Measurements from ENCODE around the gene IP6K2. TPM values are rescaled to one million over a fixed set of nuclear protein-coding genes. Genes with fewer than 3 reads are reported as not detected.
"Not testable (repeated sequence)": the region's sequence is repeated elsewhere in the genome, so short reads cannot be mapped to it uniquely, and the experiment has no call there.

The IP6K2 gene
- 100 to 1,000 TPM; 112 to 128 TPM for total RNA-seq
- long read RNA-seq, transcript IP6K2-201 (6 exons, 1,775 nt): major isoform, 24 of 80 reads
- long read RNA-seq, partial matches to known transcripts: 22 of 80 reads
- long read RNA-seq, other reads (novel, unspliced or antisense): 28 of 80 reads

- ATAC-seq (peak; percentile 93), DNase-seq (peak; percentile 99 to 100)
- intact Hi-C loops (cut with DNase I, micrococcal nuclease): no loop called here
Observed at GRCh38 chr3:48716982-48717746, at the start of gene IP6K2. IP6K2 (minus strand) TSS chr3:48717221; CDS start chr3:48695291, 21,930 bp downstream.

GRCh38 chr3:48765376-48765775 lies 48.4 kb upstream of the IP6K2 start:
- no peak for DNase-seq
- intact Hi-C loops (cut with DNase I, micrococcal nuclease): no loop called here
- peak; percentile 83 for ATAC-seq

DNA sequence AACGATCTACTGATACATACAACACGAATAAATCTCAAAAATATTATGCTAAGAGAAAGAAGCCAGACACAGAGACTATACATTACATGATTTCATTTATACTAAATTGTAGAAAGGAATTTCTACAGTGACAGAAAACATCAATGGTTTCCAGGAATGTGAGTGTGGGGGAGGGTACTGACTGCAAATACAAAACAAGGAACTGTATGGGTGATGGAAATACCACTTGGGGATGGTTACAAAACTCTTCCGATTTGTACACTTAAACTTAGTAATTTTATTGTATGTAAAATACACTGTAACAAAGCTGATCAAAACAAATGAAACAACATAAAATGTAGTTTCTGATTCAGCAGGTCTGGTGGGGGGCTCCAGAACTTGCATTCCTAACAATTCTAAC lies 45.8 kb upstream of the IP6K2 start:
- no peak for ATAC-seq
- DNase-seq: no peak
- intact Hi-C loops (cut with DNase I, micrococcal nuclease): no loop called here

DNA sequence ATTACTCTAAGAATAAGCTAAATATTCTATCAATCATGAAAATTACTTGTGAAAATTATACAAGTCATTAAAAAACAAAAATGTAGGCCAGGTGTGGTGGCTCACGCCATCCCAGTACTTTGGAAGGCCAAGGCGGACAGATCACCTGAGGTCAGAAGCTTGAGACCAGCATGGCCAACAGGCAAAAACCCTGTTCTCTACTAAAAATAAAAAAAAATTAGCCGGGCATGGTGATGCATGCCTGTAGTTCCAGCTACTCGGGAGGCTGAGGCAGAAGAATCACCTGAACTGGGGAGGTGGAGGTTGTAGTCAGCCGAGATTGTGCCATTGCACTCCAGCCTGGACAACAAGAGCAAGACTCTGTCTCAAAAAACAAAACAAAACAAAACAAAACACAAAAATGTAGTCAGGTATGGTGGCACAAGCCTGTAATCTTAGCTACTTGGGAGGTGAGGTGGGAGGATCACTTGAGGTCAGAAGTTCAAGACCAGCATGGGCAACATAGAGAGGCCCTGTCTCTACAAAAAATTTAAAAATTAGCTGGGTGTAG lies 43.0 kb upstream of the IP6K2 start:
- ATAC-seq; intact Hi-C loops (cut with DNase I, micrococcal nuclease); DNase-seq: not testable (repeated sequence)

DNA sequence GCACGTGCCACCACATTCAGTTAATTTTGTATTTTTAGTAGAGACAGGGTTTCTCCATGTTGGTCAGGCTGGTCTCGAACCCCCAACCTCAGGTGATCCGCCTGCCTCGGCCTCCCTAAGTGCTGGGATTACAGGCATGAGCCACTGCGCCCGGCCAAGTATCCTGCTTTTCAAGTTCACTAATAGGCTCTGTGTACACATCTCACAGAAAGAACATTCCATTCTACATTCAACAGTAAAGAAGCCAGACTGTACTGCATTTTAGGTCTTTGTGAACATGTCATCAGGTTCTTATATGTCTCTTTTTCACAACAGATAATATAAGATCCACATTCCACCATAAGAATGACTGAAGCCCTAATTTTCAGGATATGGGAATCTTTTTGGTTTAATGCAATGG lies 42.5 kb upstream of the IP6K2 start:
- ATAC-seq; DNase-seq; intact Hi-C loops (cut with DNase I, micrococcal nuclease): not testable (repeated sequence)

DNA sequence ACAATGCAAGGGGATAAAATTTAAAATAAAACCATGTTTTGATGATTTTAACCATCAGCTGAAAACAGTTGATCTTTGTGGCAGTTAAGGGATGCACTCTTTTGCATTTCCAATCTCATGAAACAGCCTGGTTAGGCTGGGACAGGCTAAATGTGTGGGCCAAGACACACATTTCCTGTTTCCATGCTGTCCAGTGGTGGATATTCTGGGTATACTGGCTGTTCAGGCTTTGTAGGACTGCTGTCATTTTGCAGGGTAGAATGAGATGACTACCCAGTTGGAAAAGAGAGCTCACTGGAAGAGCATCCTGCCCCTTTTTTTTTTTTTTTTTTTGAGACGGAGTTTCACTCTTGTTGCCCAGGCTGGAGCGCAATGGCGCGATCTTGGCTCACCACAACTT lies 42.0 kb upstream of the IP6K2 start:
- DNase-seq: no peak
- ATAC-seq: no peak
- intact Hi-C loops (cut with DNase I, micrococcal nuclease): no loop called here

- ATAC-seq: no peak
- intact Hi-C loops (cut with DNase I, micrococcal nuclease): no loop called here
- DNase-seq: no peak
Observed at GRCh38 chr3:48756640-48757039, 39.6 kb upstream of the IP6K2 start.

- DNase-seq: no peak
- ATAC-seq: peak; percentile 13
- intact Hi-C loops (cut with DNase I, micrococcal nuclease): no loop called here
Observed at GRCh38 chr3:48750856-48751255, 33.8 kb upstream of the IP6K2 start.

DNA sequence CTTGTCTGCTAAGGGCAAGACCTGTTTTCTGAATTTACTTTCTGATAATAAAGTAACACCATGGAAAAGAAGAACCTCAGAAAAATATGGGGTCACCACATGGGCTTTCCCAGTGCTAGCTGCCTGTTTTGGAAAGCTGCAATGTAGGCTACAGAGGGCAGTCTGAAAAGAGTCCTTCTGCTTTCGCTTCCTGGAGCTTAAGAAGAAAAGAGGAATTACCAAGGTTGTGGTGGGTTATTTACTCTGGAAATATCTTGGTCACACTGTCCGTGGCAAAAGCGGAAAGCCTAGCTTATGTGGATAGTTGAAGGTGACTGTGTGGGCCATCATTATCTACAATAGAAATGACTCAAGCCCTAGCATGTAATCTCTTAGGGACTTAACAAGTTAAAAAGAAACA lies 31.7 kb upstream of the IP6K2 start:
- ATAC-seq (peak; percentile 11), DNase-seq (no peak)
- intact Hi-C loops (cut with DNase I, micrococcal nuclease): no loop called here

- DNase-seq (no peak), ATAC-seq (no peak)
- intact Hi-C loops (cut with DNase I, micrococcal nuclease): no loop called here
Observed at GRCh38 chr3:48747706-48748105, 30.7 kb upstream of the IP6K2 start.

DNA sequence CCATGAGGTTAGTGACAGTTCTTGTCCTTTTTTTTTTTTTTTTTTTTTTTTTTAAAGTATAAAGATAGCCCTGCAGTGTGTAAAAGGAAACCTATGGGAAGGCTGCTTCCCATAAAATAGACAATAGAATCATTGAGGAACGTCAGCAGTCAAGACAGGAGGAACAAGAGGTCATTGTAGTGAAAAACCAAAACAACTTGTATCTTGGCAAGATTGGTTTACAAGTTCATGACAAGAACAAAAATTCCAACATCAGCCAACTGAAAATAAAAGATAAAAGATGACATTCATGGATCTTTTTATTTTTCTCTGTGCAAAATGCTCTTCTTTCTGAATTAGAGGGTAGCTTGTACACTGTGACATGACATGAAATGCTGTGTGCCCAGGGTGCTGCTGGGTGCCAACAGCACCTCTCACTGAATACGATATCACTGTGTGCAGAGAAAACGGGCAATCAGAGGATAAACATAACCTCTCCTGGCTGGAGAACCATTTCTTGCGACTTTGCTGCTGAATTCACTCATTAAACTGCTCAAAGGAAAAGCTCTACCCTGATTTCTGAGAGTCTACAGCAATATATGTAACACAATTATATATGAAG lies 30.1 kb upstream of the IP6K2 start:
- intact Hi-C loops (cut with DNase I, micrococcal nuclease): no loop called here
- peak; percentile 59 for ATAC-seq
- no peak for DNase-seq

- ATAC-seq (no peak), DNase-seq (no peak)
- intact Hi-C loops (cut with DNase I, micrococcal nuclease): no loop called here
Observed at GRCh38 chr3:48743773-48744172, 26.8 kb upstream of the IP6K2 start.

- intact Hi-C loops (cut with DNase I, micrococcal nuclease); ATAC-seq; DNase-seq: not testable (repeated sequence)
Observed at GRCh38 chr3:48741226-48741625, 24.2 kb upstream of the IP6K2 start.

- DNase-seq: peak; percentile 94 to 96
- ATAC-seq: peak; percentile 76
- intact Hi-C loops (cut with DNase I, micrococcal nuclease): no loop called here
Observed at GRCh38 chr3:48739955-48740823, 23.2 kb upstream of the IP6K2 start.

- ATAC-seq (peak; percentile 3), DNase-seq (no peak)
- intact Hi-C loops (cut with DNase I, micrococcal nuclease): no loop called here
Observed at GRCh38 chr3:48739617-48739954, 22.6 kb upstream of the IP6K2 start.

DNA sequence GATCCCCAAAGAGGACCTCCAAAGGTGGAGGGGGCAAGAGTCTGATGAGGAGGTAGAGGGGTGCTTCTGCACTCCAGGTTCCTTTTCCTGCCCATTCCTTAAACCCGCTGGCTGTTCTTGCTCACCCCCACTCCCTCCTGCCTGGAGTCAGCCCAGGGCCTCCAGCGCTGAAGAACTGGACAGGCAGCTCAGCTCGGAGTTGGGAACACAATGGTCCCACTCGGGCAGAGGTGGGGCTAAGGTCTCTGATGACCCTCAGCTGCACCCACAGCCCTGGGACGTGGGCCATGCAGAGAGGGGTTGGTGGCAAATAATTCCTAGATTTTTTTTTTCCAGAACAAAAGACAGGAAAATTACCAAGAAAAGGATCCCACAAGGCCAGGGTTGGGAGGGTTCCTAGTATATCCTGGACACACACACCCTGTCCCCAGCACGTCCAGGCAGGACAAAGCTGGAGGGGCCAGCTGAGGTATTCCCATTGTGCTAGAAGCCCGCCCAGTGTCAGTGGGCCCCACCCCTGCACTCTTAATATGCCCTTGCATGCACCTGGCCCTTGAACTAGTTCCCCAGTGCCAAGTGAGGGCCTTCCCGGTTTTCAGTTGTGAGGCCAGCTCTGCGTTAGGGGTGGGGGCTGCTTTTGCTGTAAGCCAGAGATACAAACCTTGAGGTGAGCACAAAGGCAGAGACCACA lies 22.1 kb upstream of the IP6K2 start:
- peak; percentile 47 for ATAC-seq
- intact Hi-C loops (cut with DNase I, micrococcal nuclease): no loop called here
- peak; percentile 69 to 75 for DNase-seq

DNA sequence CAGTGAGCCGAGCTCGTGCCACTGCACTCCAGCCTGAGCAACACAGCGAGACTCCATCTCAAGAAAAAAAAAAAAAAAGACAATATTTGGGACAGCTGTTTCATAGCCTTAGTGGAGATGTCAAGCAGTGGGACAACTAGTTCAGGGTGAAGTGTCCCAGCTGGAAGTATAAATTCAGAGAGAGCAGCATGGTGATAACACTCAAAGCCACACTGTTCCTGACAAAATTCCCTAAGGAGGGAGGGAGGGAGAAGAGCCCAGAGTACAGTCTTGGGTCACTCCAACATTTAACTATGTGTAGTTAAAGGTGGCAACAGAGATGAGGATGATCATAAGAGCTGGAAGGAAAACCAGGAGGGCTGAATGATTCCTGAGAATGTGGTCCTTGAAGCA lies 21.1 kb upstream of the IP6K2 start:
- no peak for ATAC-seq
- no peak for DNase-seq
- intact Hi-C loops (cut with DNase I, micrococcal nuclease): no loop called here

DNA sequence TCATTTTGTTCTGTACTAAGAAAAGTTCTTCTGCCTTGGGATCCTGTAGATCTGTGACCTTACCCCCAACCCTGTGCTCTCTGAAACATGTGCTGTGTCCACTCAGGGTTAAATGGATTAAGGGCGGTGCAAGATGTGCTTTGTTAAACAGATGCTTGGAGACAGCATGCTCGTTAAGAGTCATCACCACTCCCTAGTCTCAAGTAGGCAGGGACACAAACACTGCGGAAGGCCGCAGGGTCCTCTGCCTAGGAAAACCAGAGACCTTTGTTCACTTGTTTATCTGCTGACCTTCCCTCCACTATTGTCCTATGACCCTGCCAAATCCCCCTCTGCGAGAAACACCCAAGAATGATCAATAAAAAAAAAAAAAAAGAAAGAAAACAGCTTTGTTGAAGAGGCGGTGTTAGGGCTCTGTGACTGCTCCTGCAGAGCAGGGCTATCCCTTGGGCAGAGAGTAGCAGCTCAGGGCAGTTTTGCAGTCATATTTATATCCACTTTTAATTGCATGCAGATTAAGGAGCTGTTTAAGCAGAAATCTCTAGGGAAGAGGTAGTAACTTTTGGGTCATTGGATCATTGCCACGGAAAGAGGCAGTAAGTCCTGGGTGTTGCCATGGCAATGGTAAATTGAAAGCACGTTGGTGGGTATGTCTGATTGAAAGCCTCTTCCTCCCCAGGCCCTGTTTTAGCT lies 18.2 kb upstream of the IP6K2 start:
- DNase-seq; intact Hi-C loops (cut with DNase I, micrococcal nuclease): not testable (repeated sequence)
- ATAC-seq: peak; percentile 24

All from left colon (tissue), 2 donors.